Chondrocyte (in vitro differentiated cells): ENCODE data around the gene SPTBN4. TPM values are rescaled to one million over a fixed set of nuclear protein-coding genes. Genes with fewer than 3 reads are reported as not detected.

Source experiments
- DNase-seq: peaks from one replicate; pipeline ENCODE4 v3.0.0; 2021; ENCODE audit warnings: mixed read lengths, low spot score
- H3K27ac Mint-ChIP-seq: one replicate; pipeline ENCODE4 v1.8.0; 2021; ENCODE audit warnings: mild to moderate bottlenecking, moderate library complexity, mixed read lengths; ENCODE audit not compliant: unreplicated experiment
- H3K27me3 Mint-ChIP-seq: 2 replicates; pipeline ENCODE4 v1.8.0; 2021; ENCODE audit warnings: low read depth, mixed read lengths
- H3K36me3 Mint-ChIP-seq: 2 replicates; pipeline ENCODE4 v1.8.0; 2021; ENCODE audit warnings: low read depth, mixed read lengths
- H3K4me1 Mint-ChIP-seq: 2 replicates; pipeline ENCODE4 v1.8.0; 2021; ENCODE audit warnings: low read depth, mild to moderate bottlenecking, mixed read lengths
- H3K4me3 Mint-ChIP-seq: one replicate; pipeline ENCODE4 v1.8.0; 2021; ENCODE audit warnings: mild to moderate bottlenecking, moderate library complexity, mixed read lengths; ENCODE audit not compliant: unreplicated experiment
- H3K9me3 Mint-ChIP-seq: 2 replicates; pipeline ENCODE4 v1.8.0; 2021; ENCODE audit warnings: low read depth, mixed read lengths
- CTCF ChIP-seq: fragments of 200-600 bp; sonication (generic); IDR thresholded peaks from 2 replicates; pipeline ENCODE4 v1.5.0; 2021; ENCODE audit warnings: antibody characterized with exemption, mild to moderate bottlenecking, moderate library complexity
- total RNA-seq: library from RNA; stranded (reverse); gene quantifications from 3 replicates; pipeline ENCODE4 v1.2.1, GENCODE V29; 2021

Gene SPTBN4
- total RNA-seq, 1 donor from 2014 or later = 2.5 TPM

- no peak overlapping the region for H3K4me3 Mint-ChIP-seq
- peaks cover 11% of the 10 kb centered on the region for H3K4me1 Mint-ChIP-seq
- no peaks in the 10 kb centered on the region for H3K27me3 Mint-ChIP-seq
- no peak overlapping the region for H3K27ac Mint-ChIP-seq
- peak; percentile 54 for TF ChIP-seq CTCF
- no peaks in the 10 kb centered on the region for H3K9me3 Mint-ChIP-seq
- H3K36me3 Mint-ChIP-seq = peaks cover 31% of the 10 kb centered on the region
- no peak for DNase-seq
These were observed 117.2 kb downstream of the SPTBN4 start for GRCh38 chr19:40584007-40584406.

DNA sequence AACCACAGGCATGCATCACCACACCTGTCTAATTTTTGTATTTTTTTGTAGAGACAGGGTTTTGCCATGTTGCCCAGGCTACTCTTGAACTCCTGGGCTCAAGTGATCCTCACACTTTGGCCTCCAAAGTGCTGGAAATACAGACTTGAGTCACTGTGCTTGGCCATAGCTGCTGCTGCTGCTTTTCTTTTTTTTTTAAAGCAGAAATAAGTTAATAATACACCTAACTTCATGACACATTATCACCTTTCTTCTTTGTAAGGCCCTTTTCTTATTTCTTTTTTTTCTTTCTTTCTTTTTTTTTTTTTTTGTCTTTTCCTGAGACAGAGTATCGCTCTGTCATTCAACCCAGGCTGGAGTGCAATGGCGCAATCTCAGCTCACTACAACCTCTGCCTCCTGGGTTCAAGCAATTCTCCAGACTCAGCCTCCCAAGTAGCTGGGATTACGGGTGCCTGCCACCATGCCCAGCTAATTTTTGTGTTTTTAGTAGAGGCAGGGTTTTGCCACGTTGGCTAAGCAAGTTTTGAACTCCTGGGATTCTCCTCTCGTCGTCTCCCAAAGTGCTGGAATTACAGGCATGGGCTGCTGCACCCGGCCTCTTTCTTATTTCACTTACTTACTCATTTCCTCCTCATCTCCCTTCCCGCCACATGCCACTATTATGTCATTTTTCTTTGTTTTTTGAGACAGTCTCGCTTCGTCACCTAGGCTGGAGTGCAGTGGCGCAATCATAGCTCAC is 118.6 kb downstream of the SPTBN4 start:
- DNase-seq = no peak
- H3K27me3 Mint-ChIP-seq = no peaks in the 10 kb centered on the region
- no peak overlapping the region for H3K27ac Mint-ChIP-seq
- no peaks in the 10 kb centered on the region for H3K9me3 Mint-ChIP-seq
- no peak overlapping the region for H3K4me3 Mint-ChIP-seq
- H3K36me3 Mint-ChIP-seq = peaks cover 32% of the 10 kb centered on the region
- TF ChIP-seq CTCF = no peak
- H3K4me1 Mint-ChIP-seq = peaks cover 11% of the 10 kb centered on the region

DNA sequence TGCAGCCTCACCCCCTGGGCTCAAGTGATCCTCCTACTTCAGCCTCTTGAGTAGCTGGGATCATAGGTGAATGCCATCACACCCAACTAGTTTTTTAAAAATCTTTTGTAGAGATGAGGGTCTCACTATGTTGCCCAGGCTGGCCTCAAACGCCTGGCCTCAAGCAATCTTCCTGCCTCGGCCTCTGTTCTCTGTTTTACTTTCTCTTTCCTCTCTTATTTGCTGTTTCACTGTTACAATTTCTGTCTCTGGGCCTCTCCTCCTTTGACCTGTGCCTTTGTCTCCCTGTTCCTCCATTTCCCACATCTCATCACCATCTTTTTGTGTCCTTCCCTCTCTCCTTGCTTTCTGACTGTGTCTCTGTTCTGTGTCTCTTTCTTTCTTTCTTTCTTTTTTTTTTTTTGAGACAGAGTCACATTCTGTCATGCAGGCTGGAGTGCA is 119.2 kb downstream of the SPTBN4 start:
- H3K4me1 Mint-ChIP-seq = peaks cover 11% of the 10 kb centered on the region
- peaks cover 26% of the 10 kb centered on the region for H3K36me3 Mint-ChIP-seq
- H3K4me3 Mint-ChIP-seq = no peak overlapping the region
- DNase-seq = no peak
- TF ChIP-seq CTCF = no peak
- H3K27me3 Mint-ChIP-seq = no peaks in the 10 kb centered on the region
- H3K27ac Mint-ChIP-seq = no peak overlapping the region
- no peaks in the 10 kb centered on the region for H3K9me3 Mint-ChIP-seq

DNA sequence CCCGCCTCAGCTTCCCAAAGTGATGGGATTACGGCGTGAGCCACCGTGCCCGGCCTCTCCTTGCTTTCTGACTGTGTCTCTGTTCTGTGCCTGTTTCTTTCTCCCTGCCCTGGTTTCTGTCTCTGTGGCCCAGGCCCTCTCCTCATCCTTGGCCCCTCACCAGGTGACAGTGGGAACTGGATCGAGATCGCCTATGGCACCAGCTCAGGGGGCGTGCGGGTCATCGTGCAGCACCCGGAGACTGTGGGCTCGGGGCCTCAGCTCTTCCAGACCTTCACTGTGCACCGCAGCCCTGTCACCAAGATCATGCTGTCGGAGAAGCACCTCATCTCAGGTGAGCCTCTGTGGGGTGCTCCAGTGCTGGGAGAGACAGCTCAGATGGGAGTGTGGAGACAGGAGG is 119.8 kb downstream of the SPTBN4 start:
- Mint-ChIP-seq H3K36me3 (peaks cover 23% of the 10 kb centered on the region), H3K4me3 (no peak overlapping the region), H3K4me1 (peaks cover 11% of the 10 kb centered on the region), H3K27ac (no peak overlapping the region), H3K27me3 (no peaks in the 10 kb centered on the region), H3K9me3 (no peaks in the 10 kb centered on the region)
- DNase-seq = no peak
- no peak for TF ChIP-seq CTCF

DNA sequence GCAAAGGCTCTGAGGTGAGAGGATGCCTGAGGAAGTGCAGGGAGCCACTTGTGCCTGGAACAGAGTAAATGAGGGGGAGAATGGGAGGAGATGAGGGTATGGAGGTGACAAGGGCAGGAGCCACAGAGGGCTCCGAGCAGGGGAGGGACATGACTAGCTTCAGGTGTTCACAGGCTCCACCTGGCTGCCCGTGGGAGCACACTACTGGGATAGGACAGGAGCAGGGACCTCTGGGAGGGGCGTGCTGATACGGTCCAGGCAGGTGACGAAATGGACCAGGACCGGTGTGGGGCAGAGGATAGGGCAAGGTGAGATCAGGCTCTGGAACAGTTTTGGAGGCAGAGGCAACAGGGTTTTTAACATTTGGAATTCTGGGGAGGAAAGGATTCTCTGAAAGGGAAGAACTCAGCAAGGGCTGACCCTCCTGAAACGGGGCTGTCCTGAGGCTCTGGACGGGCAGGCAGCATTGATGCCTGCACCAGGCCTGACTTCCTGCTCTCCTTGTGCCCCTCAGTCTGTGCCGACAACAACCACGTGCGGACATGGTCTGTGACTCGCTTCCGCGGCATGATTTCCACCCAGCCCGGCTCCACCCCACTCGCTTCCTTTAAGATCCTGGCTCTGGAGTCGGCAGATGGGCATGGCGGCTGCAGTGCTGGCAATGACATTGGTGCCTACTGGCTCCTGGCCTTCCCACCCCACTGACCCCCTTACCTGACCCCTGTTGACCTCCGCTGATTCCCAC is 121.5 kb downstream of the SPTBN4 start:
- no peak for TF ChIP-seq CTCF
- H3K4me3 Mint-ChIP-seq = no peak overlapping the region
- H3K27me3 Mint-ChIP-seq = no peaks in the 10 kb centered on the region
- no peak for DNase-seq
- peaks cover 19% of the 10 kb centered on the region for H3K36me3 Mint-ChIP-seq
- H3K27ac Mint-ChIP-seq = no peak overlapping the region
- H3K9me3 Mint-ChIP-seq = no peaks in the 10 kb centered on the region
- peaks cover 11% of the 10 kb centered on the region for H3K4me1 Mint-ChIP-seq
